MG63 (cell line): ENCODE measurements around the gene BSX. TPM values are rescaled to one million over a fixed set of nuclear protein-coding genes. Genes with fewer than 3 reads are reported as not detected.

Experiments
- DNase-seq: peaks from one replicate; pipeline ENCODE4 v3.0.0-alpha.2; 2020
- H3K27me3 ChIP-seq: fragments of 250-450 bp; sonication (Bioruptor Pico); 2 replicates; pipeline ENCODE4 v1.5.1; 2020; ENCODE audit warnings: mild to moderate bottlenecking, moderate library complexity
- H3K36me3 ChIP-seq: fragments of 250-450 bp; sonication (Bioruptor Pico); 2 replicates; pipeline ENCODE4 v1.5.1; 2020; ENCODE audit warnings: mild to moderate bottlenecking, moderate library complexity
- H3K4me3 ChIP-seq: fragments of 250-450 bp; sonication (Bioruptor Pico); 2 replicates; pipeline ENCODE4 v1.5.1; 2020; ENCODE audit warnings: mild to moderate bottlenecking, moderate library complexity
- H3K9me3 ChIP-seq: fragments of 250-450 bp; sonication (Bioruptor Pico); 2 replicates; pipeline ENCODE4 v1.5.1; 2020; ENCODE audit warnings: mild to moderate bottlenecking, moderate library complexity
- total RNA-seq: library from RNA; depleted of rRNA; stranded (reverse); fragments of >200 nt; shearing (Covaris generic); gene quantifications from 2 replicates; pipeline ENCODE4 v1.2.3, GENCODE V29; 2014; ENCODE audit warnings: low replicate concordance; rRNA removed

Gene BSX
- not detected in 2 replicates for total RNA-seq

GRCh38 chr11:122981388-122982264 lies at the start of gene BSX:
Gene BSX, minus strand, starts transcription at chr11:122981834. Its CDS starts 163 bp downstream, at chr11:122981671.
- DNase-seq, result peak; percentile 61
- Histone ChIP-seq H3K27me3 (peaks cover 96% of the 10 kb centered on the region), H3K4me3 (no peak within 1 kb of the TSS), H3K9me3 (no peaks in the 10 kb centered on the region), H3K36me3 (no peaks in the 10 kb centered on the region)

GRCh38 chr11:123030517-123030916 lies 48.9 kb upstream of the BSX start:
- no peaks in the 10 kb centered on the region; the same call in 1 of the 2 replicates for H3K27me3 ChIP-seq
- no peak overlapping the region for H3K4me3 ChIP-seq
- DNase-seq, result no peak
- H3K36me3 ChIP-seq, result no peaks in the 10 kb centered on the region
- no peaks in the 10 kb centered on the region for H3K9me3 ChIP-seq

GRCh38 chr11:123020968-123021367 lies 39.3 kb upstream of the BSX start:
- no peaks in the 10 kb centered on the region for H3K36me3 ChIP-seq
- H3K4me3 ChIP-seq, result no peak overlapping the region
- H3K9me3 ChIP-seq, result no peaks in the 10 kb centered on the region
- peaks cover 9% of the 10 kb centered on the region for H3K27me3 ChIP-seq
- DNase-seq, result peak; percentile 8

- Histone ChIP-seq H3K4me3 (no peak overlapping the region), H3K27me3 (peaks cover 2% of the 10 kb centered on the region; the same call in 1 of the 2 replicates), H3K9me3 (no peaks in the 10 kb centered on the region), H3K36me3 (no peaks in the 10 kb centered on the region)
- no peak for DNase-seq
Measured at GRCh38 chr11:123018702-123019101, 37.1 kb upstream of the BSX start.

GRCh38 chr11:123011510-123011909 lies 29.9 kb upstream of the BSX start:
- DNase-seq, result no peak
- Histone ChIP-seq H3K9me3 (no peaks in the 10 kb centered on the region), H3K27me3 (peaks cover 7% of the 10 kb centered on the region), H3K4me3 (no peak overlapping the region), H3K36me3 (no peaks in the 10 kb centered on the region)

GRCh38 chr11:123006860-123007542 lies 25.4 kb upstream of the BSX start:
- Histone ChIP-seq H3K27me3 (peaks cover 2% of the 10 kb centered on the region; the same call in 1 of the 2 replicates), H3K36me3 (no peaks in the 10 kb centered on the region), H3K9me3 (no peaks in the 10 kb centered on the region), H3K4me3 (no peak overlapping the region)
- no peak for DNase-seq

- no peaks in the 10 kb centered on the region for H3K36me3 ChIP-seq
- peaks cover 7% of the 10 kb centered on the region for H3K27me3 ChIP-seq
- H3K9me3 ChIP-seq, result no peaks in the 10 kb centered on the region
- no peak for DNase-seq
- H3K4me3 ChIP-seq, result no peak overlapping the region
Measured at GRCh38 chr11:123000721-123001120, 19.1 kb upstream of the BSX start.

GRCh38 chr11:122998727-122999366 lies 17.2 kb upstream of the BSX start:
- H3K36me3 ChIP-seq, result no peaks in the 10 kb centered on the region
- no peak overlapping the region for H3K4me3 ChIP-seq
- DNase-seq, result no peak
- no peaks in the 10 kb centered on the region for H3K9me3 ChIP-seq
- peaks cover 16% of the 10 kb centered on the region for H3K27me3 ChIP-seq

GRCh38 chr11:122995526-122995925 lies 13.9 kb upstream of the BSX start:
- no peaks in the 10 kb centered on the region for H3K36me3 ChIP-seq

GRCh38 chr11:122984186-122985011 lies 2.8 kb upstream of the BSX start:
- H3K9me3 ChIP-seq, result no peaks in the 10 kb centered on the region
- no peaks in the 10 kb centered on the region for H3K36me3 ChIP-seq
- H3K27me3 ChIP-seq, result peaks cover 90% of the 10 kb centered on the region
- H3K4me3 ChIP-seq, result peak overlapping the region; percentile 50
- peak; percentile 15 for DNase-seq

More at GRCh38 chr11:122995526-122995925, 13.9 kb upstream of the BSX start:
- H3K4me3 ChIP-seq, result no peak overlapping the region
- no peaks in the 10 kb centered on the region for H3K9me3 ChIP-seq
- no peak for DNase-seq
- H3K27me3 ChIP-seq, result peaks cover 28% of the 10 kb centered on the region

GRCh38 chr11:122983438-122984185 lies 2.0 kb upstream of the BSX start:
- peak overlapping the region; percentile 50 for H3K4me3 ChIP-seq
- no peak for DNase-seq
- H3K27me3 ChIP-seq, result peaks cover 93% of the 10 kb centered on the region
- no peaks in the 10 kb centered on the region for H3K9me3 ChIP-seq
- no peaks in the 10 kb centered on the region for H3K36me3 ChIP-seq

GRCh38 chr11:122979815-122980595 lies 1.6 kb downstream of the BSX start:
- H3K9me3 ChIP-seq, result no peaks in the 10 kb centered on the region

GRCh38 chr11:122979103-122979814 lies 2.4 kb downstream of the BSX start:
- peaks cover 96% of the 10 kb centered on the region for H3K27me3 ChIP-seq
- no peaks in the 10 kb centered on the region for H3K36me3 ChIP-seq
- no peaks in the 10 kb centered on the region for H3K9me3 ChIP-seq
- no peak overlapping the region for H3K4me3 ChIP-seq
- DNase-seq, result no peak

More at GRCh38 chr11:122979815-122980595, 1.6 kb downstream of the BSX start:
- no peaks in the 10 kb centered on the region for H3K36me3 ChIP-seq
- DNase-seq, result no peak
- H3K27me3 ChIP-seq, result peaks cover 96% of the 10 kb centered on the region
- H3K4me3 ChIP-seq, result no peak overlapping the region

- Histone ChIP-seq H3K9me3 (no peaks in the 10 kb centered on the region), H3K4me3 (no peak overlapping the region), H3K36me3 (no peaks in the 10 kb centered on the region), H3K27me3 (peaks cover 96% of the 10 kb centered on the region)
- no peak for DNase-seq
Measured at GRCh38 chr11:122978299-122978620, 3.4 kb downstream of the BSX start.
